ENCODE measurements around the gene KLK15.

KLK15 gene

DNA sequence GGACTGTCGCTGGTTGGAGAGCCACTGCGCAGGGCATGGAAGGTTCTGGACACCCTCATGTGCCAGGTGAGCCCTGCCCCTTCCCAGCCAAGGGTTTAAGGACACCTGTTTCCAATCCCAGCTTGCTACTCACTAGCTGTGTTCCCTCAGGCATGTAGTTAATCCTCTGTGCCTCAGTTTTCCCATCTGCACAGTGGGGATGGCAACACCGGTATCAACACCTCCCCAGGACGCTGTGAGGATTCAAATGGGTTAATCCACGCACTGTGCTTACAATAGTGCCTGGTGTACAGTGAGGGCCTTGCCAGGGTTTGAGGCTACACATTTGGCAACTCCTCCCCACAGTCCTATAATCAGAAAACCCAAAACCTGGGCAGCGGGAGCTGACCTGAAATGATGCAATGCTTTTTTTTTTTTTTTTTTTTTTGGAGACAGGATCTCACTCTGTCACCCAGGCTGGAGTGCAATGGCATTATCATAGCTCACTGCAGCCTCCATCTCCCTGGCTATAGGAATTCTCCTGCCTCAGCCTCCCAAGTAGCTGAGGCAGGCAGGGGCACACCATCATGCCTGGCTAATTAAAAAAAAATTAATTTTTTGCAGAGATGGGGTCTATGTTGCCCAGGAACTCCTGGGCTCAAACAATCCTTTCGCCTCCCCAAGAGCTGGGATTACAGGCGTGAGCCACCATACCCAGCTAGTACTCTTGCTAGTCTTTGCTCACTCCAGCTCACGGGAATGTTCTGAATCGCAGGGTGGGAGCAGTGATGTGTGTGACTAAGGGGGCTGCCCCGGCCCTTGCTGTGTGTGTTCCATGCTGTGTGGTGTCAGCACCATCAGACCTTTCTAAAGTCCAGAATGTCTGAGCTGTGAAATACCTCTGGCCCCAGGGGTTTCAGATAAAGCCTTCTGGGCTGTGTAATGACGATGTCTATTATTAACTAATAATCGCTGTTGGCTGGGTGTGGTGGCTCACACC lies 40.8 kb downstream of the KLK15 start:
- H3K27ac ChIP-seq (replicated peaks): no peak overlapping the region
- TF ChIP-seq, protein P1, sequence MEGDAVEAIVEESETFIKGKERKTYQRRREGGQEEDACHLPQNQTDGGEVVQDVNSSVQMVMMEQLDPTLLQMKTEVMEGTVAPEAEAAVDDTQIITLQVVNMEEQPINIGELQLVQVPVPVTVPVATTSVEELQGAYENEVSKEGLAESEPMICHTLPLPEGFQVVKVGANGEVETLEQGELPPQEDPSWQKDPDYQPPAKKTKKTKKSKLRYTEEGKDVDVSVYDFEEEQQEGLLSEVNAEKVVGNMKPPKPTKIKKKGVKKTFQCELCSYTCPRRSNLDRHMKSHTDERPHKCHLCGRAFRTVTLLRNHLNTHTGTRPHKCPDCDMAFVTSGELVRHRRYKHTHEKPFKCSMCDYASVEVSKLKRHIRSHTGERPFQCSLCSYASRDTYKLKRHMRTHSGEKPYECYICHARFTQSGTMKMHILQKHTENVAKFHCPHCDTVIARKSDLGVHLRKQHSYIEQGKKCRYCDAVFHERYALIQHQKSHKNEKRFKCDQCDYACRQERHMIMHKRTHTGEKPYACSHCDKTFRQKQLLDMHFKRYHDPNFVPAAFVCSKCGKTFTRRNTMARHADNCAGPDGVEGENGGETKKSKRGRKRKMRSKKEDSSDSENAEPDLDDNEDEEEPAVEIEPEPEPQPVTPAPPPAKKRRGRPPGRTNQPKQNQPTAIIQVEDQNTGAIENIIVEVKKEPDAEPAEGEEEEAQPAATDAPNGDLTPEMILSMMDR (IDR thresholded peaks at IDR 0.05; ENCODE audit: insufficient read depth, low read length): no peak
- TF ChIP-seq, protein P2, sequence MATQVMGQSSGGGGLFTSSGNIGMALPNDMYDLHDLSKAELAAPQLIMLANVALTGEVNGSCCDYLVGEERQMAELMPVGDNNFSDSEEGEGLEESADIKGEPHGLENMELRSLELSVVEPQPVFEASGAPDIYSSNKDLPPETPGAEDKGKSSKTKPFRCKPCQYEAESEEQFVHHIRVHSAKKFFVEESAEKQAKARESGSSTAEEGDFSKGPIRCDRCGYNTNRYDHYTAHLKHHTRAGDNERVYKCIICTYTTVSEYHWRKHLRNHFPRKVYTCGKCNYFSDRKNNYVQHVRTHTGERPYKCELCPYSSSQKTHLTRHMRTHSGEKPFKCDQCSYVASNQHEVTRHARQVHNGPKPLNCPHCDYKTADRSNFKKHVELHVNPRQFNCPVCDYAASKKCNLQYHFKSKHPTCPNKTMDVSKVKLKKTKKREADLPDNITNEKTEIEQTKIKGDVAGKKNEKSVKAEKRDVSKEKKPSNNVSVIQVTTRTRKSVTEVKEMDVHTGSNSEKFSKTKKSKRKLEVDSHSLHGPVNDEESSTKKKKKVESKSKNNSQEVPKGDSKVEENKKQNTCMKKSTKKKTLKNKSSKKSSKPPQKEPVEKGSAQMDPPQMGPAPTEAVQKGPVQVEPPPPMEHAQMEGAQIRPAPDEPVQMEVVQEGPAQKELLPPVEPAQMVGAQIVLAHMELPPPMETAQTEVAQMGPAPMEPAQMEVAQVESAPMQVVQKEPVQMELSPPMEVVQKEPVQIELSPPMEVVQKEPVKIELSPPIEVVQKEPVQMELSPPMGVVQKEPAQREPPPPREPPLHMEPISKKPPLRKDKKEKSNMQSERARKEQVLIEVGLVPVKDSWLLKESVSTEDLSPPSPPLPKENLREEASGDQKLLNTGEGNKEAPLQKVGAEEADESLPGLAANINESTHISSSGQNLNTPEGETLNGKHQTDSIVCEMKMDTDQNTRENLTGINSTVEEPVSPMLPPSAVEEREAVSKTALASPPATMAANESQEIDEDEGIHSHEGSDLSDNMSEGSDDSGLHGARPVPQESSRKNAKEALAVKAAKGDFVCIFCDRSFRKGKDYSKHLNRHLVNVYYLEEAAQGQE (IDR thresholded peaks at IDR 0.05; ENCODE audit: insufficient replicate concordance, low read depth): no peak
- TF ChIP-seq POLR2AphosphoS5 (IDR thresholded peaks at IDR 0.05; ENCODE audit: low read depth): no peak
- no peak for TF ChIP-seq GABPA (IDR thresholded peaks at IDR 0.05; ENCODE audit: low read depth)
- no peak for TF ChIP-seq SPI1 (IDR thresholded peaks at IDR 0.05; ENCODE audit: borderline replicate concordance, low read depth)
- H3K27me3 ChIP-seq (ENCODE audit: insufficient read depth, poor library complexity, severe bottlenecking): no peaks in the 10 kb centered on the region
- no peak overlapping the region for H3K4me3 ChIP-seq (replicated peaks; ENCODE audit: insufficient read depth, low read length)
- no peak for DNase-seq (ENCODE audit: low read depth in 1 of 2, low spot score in 1 of 2)

DNA sequence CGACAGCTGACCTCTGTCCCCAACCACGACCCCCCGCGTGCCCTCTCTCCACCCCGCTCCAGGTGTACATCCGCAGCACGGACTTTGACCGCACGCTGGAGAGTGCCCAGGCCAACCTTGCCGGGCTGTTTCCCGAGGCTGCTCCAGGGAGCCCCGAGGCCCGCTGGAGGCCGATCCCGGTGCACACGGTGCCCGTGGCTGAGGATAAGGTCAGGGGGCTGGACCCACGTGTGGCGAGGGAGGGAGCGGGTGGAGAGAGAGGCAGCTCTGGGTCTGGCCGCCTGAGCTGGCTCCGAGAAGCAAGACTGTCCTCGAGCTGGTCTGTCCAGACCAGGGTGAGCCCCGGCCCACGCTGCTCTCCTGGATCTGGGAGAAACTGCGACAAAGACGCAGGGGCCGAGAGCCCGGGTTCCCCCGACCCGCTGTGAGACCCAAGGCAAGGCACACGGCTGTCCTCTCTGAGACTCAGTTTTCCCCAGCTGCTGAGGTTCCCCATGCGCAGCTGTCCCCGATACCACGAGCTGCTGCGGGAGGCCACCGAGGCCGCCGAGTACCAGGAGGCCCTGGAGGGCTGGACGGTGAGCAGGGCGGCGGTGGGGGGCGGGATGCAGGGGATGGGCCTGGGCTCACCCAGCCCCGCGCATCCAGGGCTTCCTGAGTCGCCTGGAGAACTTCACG lies 41.6 kb downstream of the KLK15 start:
- no peaks in the 10 kb centered on the region for H3K27me3 ChIP-seq (ENCODE audit: insufficient read depth, poor library complexity, severe bottlenecking)
- no peak overlapping the region for H3K27ac ChIP-seq (replicated peaks)
- no peak for DNase-seq (ENCODE audit: low read depth in 1 of 2, low spot score in 1 of 2)
- H3K4me3 ChIP-seq (replicated peaks; ENCODE audit: insufficient read depth, low read length): no peak overlapping the region
- TF ChIP-seq GABPA (IDR thresholded peaks at IDR 0.05; ENCODE audit: low read depth): no peak
- TF ChIP-seq, protein P2 (IDR thresholded peaks at IDR 0.05; ENCODE audit: insufficient replicate concordance, low read depth): no peak
- TF ChIP-seq, protein P1 (IDR thresholded peaks at IDR 0.05; ENCODE audit: insufficient read depth, low read length): no peak
- TF ChIP-seq SPI1 (IDR thresholded peaks at IDR 0.05; ENCODE audit: borderline replicate concordance, low read depth): no peak
- TF ChIP-seq POLR2AphosphoS5 (IDR thresholded peaks at IDR 0.05; ENCODE audit: low read depth): no peak

DNA sequence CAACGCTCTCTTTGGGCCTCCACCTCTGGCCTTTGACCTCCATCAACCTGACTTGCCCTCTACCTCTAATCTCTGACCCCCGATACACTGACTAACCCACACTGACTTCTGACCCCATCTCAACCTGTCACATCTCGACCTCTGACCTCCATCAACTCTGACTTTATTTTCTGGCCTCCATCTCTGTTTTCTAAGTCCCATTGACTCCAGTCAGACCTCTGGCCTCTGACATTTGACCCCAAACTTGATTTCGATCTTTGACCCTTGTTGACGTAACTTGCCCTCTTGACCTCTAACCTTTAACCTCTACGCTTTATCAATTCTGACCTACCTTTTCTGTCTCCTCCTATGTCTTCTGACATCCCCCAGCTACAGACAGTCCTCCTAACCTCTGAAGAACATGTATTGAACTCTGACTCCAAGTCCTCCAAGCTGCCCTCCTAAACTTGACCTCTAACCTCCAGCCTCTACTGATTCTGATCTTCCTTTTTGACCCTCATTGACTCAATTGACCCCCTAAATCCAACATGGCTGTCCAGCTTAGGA lies 42.4 kb downstream of the KLK15 start:
- H3K27me3 ChIP-seq (ENCODE audit: insufficient read depth, poor library complexity, severe bottlenecking): no peaks in the 10 kb centered on the region
- H3K4me3 ChIP-seq (replicated peaks; ENCODE audit: insufficient read depth, low read length): no peak overlapping the region
- no peak overlapping the region for H3K27ac ChIP-seq (replicated peaks)
- TF ChIP-seq GABPA (IDR thresholded peaks at IDR 0.05; ENCODE audit: low read depth) (no peak), SPI1 (IDR thresholded peaks at IDR 0.05; ENCODE audit: borderline replicate concordance, low read depth) (no peak), POLR2AphosphoS5 (IDR thresholded peaks at IDR 0.05; ENCODE audit: low read depth) (no peak)
- TF ChIP-seq, protein P2 (IDR thresholded peaks at IDR 0.05; ENCODE audit: insufficient replicate concordance, low read depth): no peak
- TF ChIP-seq, protein P1 (IDR thresholded peaks at IDR 0.05; ENCODE audit: insufficient read depth, low read length): no peak
- no peak for DNase-seq (ENCODE audit: low read depth in 1 of 2, low spot score in 1 of 2)
